ENCODE measurements around the gene CAMK4.

The CAMK4 gene

DNA sequence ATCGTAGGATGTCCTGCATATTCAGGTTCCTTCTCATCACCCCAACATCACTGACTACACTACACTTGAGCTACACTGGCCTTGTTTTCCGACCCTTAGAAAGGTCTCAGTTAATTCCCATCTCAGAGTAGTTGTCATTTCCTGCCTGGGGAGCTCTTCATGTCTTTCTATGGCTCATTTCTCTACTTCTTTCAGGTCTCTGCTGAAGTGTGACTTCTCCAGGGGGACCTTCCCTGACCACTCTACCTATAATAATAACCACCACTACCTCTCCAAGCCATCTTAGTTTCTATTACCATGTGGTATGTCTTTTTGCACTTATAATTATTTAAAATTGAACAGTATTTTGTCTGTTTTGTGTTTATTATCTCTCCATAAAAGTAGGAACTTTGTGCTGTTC is 174.9 kb downstream of the CAMK4 start (continued):
- no peak for TF ChIP-seq ZNF645 (tag by site-specific recombination; IDR thresholded peaks at IDR 0.05)
- TF ChIP-seq, protein P1, sequence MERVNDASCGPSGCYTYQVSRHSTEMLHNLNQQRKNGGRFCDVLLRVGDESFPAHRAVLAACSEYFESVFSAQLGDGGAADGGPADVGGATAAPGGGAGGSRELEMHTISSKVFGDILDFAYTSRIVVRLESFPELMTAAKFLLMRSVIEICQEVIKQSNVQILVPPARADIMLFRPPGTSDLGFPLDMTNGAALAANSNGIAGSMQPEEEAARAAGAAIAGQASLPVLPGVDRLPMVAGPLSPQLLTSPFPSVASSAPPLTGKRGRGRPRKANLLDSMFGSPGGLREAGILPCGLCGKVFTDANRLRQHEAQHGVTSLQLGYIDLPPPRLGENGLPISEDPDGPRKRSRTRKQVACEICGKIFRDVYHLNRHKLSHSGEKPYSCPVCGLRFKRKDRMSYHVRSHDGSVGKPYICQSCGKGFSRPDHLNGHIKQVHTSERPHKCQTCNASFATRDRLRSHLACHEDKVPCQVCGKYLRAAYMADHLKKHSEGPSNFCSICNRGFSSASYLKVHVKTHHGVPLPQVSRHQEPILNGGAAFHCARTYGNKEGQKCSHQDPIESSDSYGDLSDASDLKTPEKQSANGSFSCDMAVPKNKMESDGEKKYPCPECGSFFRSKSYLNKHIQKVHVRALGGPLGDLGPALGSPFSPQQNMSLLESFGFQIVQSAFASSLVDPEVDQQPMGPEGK (tag by site-specific recombination; IDR thresholded peaks at IDR 0.05) = no peak
- TF ChIP-seq ZNF701 (tag by site-specific recombination; IDR thresholded peaks at IDR 0.05) = no peak
- no peak for TF ChIP-seq ZNF514 (tag by site-specific recombination; IDR thresholded peaks at IDR 0.05)

DNA sequence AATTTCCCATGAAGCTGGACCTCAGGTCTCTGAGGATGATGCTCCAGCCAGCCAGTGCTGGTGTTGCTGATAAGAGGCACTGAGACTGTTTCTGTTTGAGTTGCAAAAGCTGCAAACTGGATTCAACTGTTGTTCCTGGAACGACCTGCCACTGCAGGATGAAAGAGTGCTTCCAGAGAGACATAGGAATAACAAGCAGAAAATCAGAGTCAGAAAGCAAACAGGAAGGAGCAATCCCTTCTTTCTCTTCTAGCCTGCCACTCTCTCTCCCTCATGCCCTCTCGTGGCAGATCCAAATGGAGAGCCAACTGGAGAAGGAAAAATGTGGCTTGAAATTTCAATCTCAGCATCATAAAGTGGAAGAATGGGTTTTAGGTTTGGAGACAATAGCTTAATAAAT is 177.7 kb downstream of the CAMK4 start:
- H3K36me3 ChIP-seq (ENCODE audit: control insufficient read depth in 2 of 2, insufficient read depth in 1 of 2, low read length in 2 of 2) = no peaks in the 10 kb centered on the region
- ChIA-PET CTCF (interaction anchor here (0.7 to 0.8 kb wide), 3 partner anchors 9 to 527 kb away, joined by 3 to 4 read pairs (median 3); no protein-coding TSS in a partner anchor), POLR2A (no interaction called here)
- no peak overlapping the region for H3K27ac ChIP-seq (ENCODE audit: extremely low read depth, low read depth, low read length)
- TF ChIP-seq GLIS1 (tag by site-specific recombination; IDR thresholded peaks at IDR 0.05) (no peak), ZNF561 (tag by site-specific recombination; IDR thresholded peaks at IDR 0.05; ENCODE audit: borderline replicate concordance) (no peak), ZBTB48 (tag by site-specific recombination; IDR thresholded peaks at IDR 0.05) (no peak), INSM2 (tag by site-specific recombination; IDR thresholded peaks at IDR 0.05) (no peak), FEZF1 (tag by site-specific recombination; IDR thresholded peaks at IDR 0.05) (no peak), ZNF239 (tag by site-specific recombination; IDR thresholded peaks at IDR 0.05) (no peak), ZNF211 (tag by site-specific recombination; IDR thresholded peaks at IDR 0.05; ENCODE audit: low read depth) (no peak)
- no peaks in the 10 kb centered on the region for H3K9me3 ChIP-seq (ENCODE audit: control insufficient read depth, insufficient read depth, low read depth, low read length)
- H3K4me1 ChIP-seq (ENCODE audit: control insufficient read depth, insufficient read depth, low read length) = no peaks in the 10 kb centered on the region
- H3K4me3 ChIP-seq (ENCODE audit: low read depth, low read length) = no peak overlapping the region

DNA sequence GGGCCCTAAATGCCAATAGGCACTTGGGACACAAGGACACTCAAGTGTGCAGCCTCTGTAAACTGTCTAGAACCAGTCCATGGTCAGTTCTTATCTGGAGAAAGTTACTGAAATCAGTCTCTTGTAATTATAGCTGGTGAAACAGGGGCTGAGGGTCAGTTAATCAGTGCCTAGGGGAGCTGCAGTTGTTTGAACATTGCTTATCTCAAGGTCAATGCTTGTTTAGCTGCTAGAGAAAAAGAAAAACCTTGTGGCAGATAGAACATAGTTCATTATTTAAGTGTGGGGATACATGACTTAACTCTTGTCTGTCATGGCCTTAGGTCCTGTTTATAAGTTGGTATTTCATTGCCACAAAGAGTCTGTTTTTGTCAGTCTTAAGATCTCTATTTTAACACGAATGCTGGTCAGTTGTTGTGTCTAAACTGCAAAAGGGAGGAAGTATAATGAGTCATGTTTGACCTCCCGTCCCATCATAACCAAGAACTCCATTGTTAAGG is 180.1 kb downstream of the CAMK4 start:
- Histone ChIP-seq H3K36me3 (ENCODE audit: control insufficient read depth in 2 of 2, insufficient read depth in 1 of 2, low read length in 2 of 2) (no peaks in the 10 kb centered on the region), H3K4me1 (ENCODE audit: control insufficient read depth, insufficient read depth, low read length) (no peaks in the 10 kb centered on the region), H3K4me3 (ENCODE audit: low read depth, low read length) (no peak overlapping the region), H3K27ac (ENCODE audit: extremely low read depth, low read depth, low read length) (no peak overlapping the region), H3K9me3 (ENCODE audit: control insufficient read depth, insufficient read depth, low read depth, low read length) (no peaks in the 10 kb centered on the region)
- no peak for TF ChIP-seq SP3 (tag by site-specific recombination; IDR thresholded peaks at IDR 0.05)
- TF ChIP-seq ZNF624 (tag by site-specific recombination; IDR thresholded peaks at IDR 0.05) = no peak
- TF ChIP-seq, protein P2, sequence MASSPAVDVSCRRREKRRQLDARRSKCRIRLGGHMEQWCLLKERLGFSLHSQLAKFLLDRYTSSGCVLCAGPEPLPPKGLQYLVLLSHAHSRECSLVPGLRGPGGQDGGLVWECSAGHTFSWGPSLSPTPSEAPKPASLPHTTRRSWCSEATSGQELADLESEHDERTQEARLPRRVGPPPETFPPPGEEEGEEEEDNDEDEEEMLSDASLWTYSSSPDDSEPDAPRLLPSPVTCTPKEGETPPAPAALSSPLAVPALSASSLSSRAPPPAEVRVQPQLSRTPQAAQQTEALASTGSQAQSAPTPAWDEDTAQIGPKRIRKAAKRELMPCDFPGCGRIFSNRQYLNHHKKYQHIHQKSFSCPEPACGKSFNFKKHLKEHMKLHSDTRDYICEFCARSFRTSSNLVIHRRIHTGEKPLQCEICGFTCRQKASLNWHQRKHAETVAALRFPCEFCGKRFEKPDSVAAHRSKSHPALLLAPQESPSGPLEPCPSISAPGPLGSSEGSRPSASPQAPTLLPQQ (tag by site-specific recombination; IDR thresholded peaks at IDR 0.05) = no peak
- TF ChIP-seq ZNF658 (tag by site-specific recombination; IDR thresholded peaks at IDR 0.05) = no peak
- no peak for TF ChIP-seq ZBTB7A (tag by site-specific recombination; IDR thresholded peaks at IDR 0.05; ENCODE audit: low read depth)
- ChIA-PET POLR2A (no interaction called here), CTCF (interaction anchor here (0.6 kb wide), 1 partner anchor 11 kb away, joined by 3 read pairs; no protein-coding TSS in a partner anchor)

Measured in HEK293 (cell line).